NCI-H345 (cell line): ENCODE results near the gene AFDN.

Experiments used
- DNase-seq: peaks from one replicate; lab custom pipeline; 2025; lab: John Stamatoyannopoulos, UW

AFDN gene

GRCh38 chr6:167918548-167919278 lies 92.0 kb downstream of the AFDN start:
- DNase-seq = no peak

GRCh38 chr6:167919349-167919748 lies 92.6 kb downstream of the AFDN start:
- DNase-seq = no peak

- no peak for DNase-seq
Measured at GRCh38 chr6:167920165-167920564, 93.5 kb downstream of the AFDN start.

- no peak for DNase-seq
Measured at GRCh38 chr6:167921831-167922230, 95.1 kb downstream of the AFDN start.

GRCh38 chr6:167925026-167925425 lies 98.3 kb downstream of the AFDN start:
- DNase-seq = no peak

- DNase-seq = no peak
Measured at GRCh38 chr6:167927246-167927645, 100.5 kb downstream of the AFDN start.

- no peak for DNase-seq
Measured at GRCh38 chr6:167928111-167928510, 101.4 kb downstream of the AFDN start.

- DNase-seq = no peak
Measured at GRCh38 chr6:167930295-167930694, 103.6 kb downstream of the AFDN start.

- no peak for DNase-seq
Measured at GRCh38 chr6:167932468-167933276, 106.0 kb downstream of the AFDN start.

- no peak for DNase-seq
Measured at GRCh38 chr6:167933290-167933689, 106.6 kb downstream of the AFDN start.

GRCh38 chr6:167933847-167934246 lies 107.1 kb downstream of the AFDN start:
- no peak for DNase-seq

GRCh38 chr6:167934426-167934864 lies 107.7 kb downstream of the AFDN start:
- DNase-seq = no peak

GRCh38 chr6:167936051-167936450 lies 109.3 kb downstream of the AFDN start:
- no peak for DNase-seq

- DNase-seq = no peak
Measured at GRCh38 chr6:167937301-167937700, 110.6 kb downstream of the AFDN start.

- no peak for DNase-seq
Measured at GRCh38 chr6:167937948-167938911, 111.5 kb downstream of the AFDN start.

- DNase-seq = no peak
Measured at GRCh38 chr6:167941822-167942221, 115.1 kb downstream of the AFDN start.

- DNase-seq = no peak
Measured at GRCh38 chr6:167944130-167944529, 117.4 kb downstream of the AFDN start.

- no peak for DNase-seq
Measured at GRCh38 chr6:167946007-167946406, 119.3 kb downstream of the AFDN start.

- no peak for DNase-seq
Measured at GRCh38 chr6:167946604-167947003, 119.9 kb downstream of the AFDN start.

- no peak for DNase-seq
Measured at GRCh38 chr6:167947716-167948115, 121.0 kb downstream of the AFDN start.

GRCh38 chr6:167948716-167949115 lies 122.0 kb downstream of the AFDN start:
- no peak for DNase-seq

GRCh38 chr6:167949121-167949684 lies 122.5 kb downstream of the AFDN start:
- DNase-seq = no peak
